GM21526 (cell line): Measurements from ENCODE around the gene PRKAR2B.

Experiments used
- ATAC-seq: cut with Tn5 transposase; IDR thresholded peaks from one replicate; pipeline ENCODE4 v1.9.1; 2021; ENCODE audit warnings: moderate library complexity; ENCODE audit not compliant: unreplicated experiment, low FRiP score

Gene PRKAR2B

GRCh38 chr7:107171496-107171895 is 127.0 kb downstream of the PRKAR2B start:
- ATAC-seq = no peak

GRCh38 chr7:107172276-107173032 is 127.9 kb downstream of the PRKAR2B start:
- no peak for ATAC-seq

GRCh38 chr7:107173191-107173590 is 128.7 kb downstream of the PRKAR2B start:
- no peak for ATAC-seq

GRCh38 chr7:107173691-107174406 is 129.3 kb downstream of the PRKAR2B start:
- ATAC-seq = peak; percentile 45

- ATAC-seq = no peak
Observed at GRCh38 chr7:107179326-107180164, 135.0 kb downstream of the PRKAR2B start.

- no peak for ATAC-seq
Observed at GRCh38 chr7:107180378-107180777, 135.9 kb downstream of the PRKAR2B start.

GRCh38 chr7:107181172-107181571 is 136.7 kb downstream of the PRKAR2B start:
- ATAC-seq = no peak

- ATAC-seq = no peak
Observed at GRCh38 chr7:107185716-107186115, 141.2 kb downstream of the PRKAR2B start.

- no peak for ATAC-seq
Observed at GRCh38 chr7:107186240-107186639, 141.7 kb downstream of the PRKAR2B start.

GRCh38 chr7:107187774-107188173 is 143.3 kb downstream of the PRKAR2B start:
- no peak for ATAC-seq

GRCh38 chr7:107190090-107190489 is 145.6 kb downstream of the PRKAR2B start:
- ATAC-seq = no peak

- no peak for ATAC-seq
Observed at GRCh38 chr7:107194052-107194451, 149.5 kb downstream of the PRKAR2B start.

GRCh38 chr7:107196834-107197610 is 152.5 kb downstream of the PRKAR2B start:
- ATAC-seq = no peak

- ATAC-seq = peak; percentile 49
Observed at GRCh38 chr7:107201795-107202450, 157.4 kb downstream of the PRKAR2B start.

- no peak for ATAC-seq
Observed at GRCh38 chr7:107203607-107204006, 159.1 kb downstream of the PRKAR2B start.

- no peak for ATAC-seq
Observed at GRCh38 chr7:107206136-107206535, 161.6 kb downstream of the PRKAR2B start.

GRCh38 chr7:107206706-107207105 is 162.2 kb downstream of the PRKAR2B start:
- ATAC-seq = no peak

GRCh38 chr7:107207459-107207858 is 163.0 kb downstream of the PRKAR2B start:
- ATAC-seq = no peak

GRCh38 chr7:107208024-107208521 is 163.6 kb downstream of the PRKAR2B start:
- ATAC-seq = no peak

- no peak for ATAC-seq
Observed at GRCh38 chr7:107208563-107208962, 164.1 kb downstream of the PRKAR2B start.
